Right renal pelvis (tissue), 4 donors: ENCODE results near the gene GP1BA. TPM values are rescaled to one million over a fixed set of nuclear protein-coding genes. Genes with fewer than 3 reads are reported as not detected.

Source experiments
- DNase-seq, 4 donors: peaks; one replicate each; pipeline ENCODE4 v3.0.0-alpha.2; 2013; ENCODE audit warnings: low read depth in 4 of 4, low spot score in 3 of 4, missing footprints in 1 of 4
- polyA plus RNA-seq, 4 donors: library from polyadenylated mRNA; unstranded; fragments of 120-200 nt; gene quantifications; one replicate each; pipeline ENCODE4 v1.2.1, GENCODE V29; 2013; ENCODE audit not compliant: insufficient read length in 4 of 4

Gene GP1BA
- polyA plus RNA-seq, 4 donors, result 1.4 to 3.5 (median 1.8) TPM

- peak in 2 of 4 donors; percentile 78 to 79 for DNase-seq
These were observed 16.8 kb downstream of the GP1BA start for GRCh38 chr17:4948931-4949320.

GRCh38 chr17:4949321-4950074, 17.4 kb downstream of the GP1BA start:
- DNase-seq, result no peak

GRCh38 chr17:4950075-4950745, 18.1 kb downstream of the GP1BA start:
- DNase-seq, result no peak

- no peak for DNase-seq
These were observed 18.7 kb downstream of the GP1BA start, which contains the start of gene ENO3 for GRCh38 chr17:4950746-4951204. Gene ENO3 (plus strand): TSS chr17:4951119. CDS start chr17:4951830, 711 bp downstream.

- DNase-seq, result no peak
These were observed 19.4 kb downstream of the GP1BA start for GRCh38 chr17:4951486-4951885.

- no peak for DNase-seq
These were observed 21.4 kb downstream of the GP1BA start for GRCh38 chr17:4953451-4953961.

- DNase-seq, result no peak
These were observed 23.0 kb downstream of the GP1BA start for GRCh38 chr17:4955091-4955490.

- DNase-seq, result no peak
These were observed 24.5 kb downstream of the GP1BA start for GRCh38 chr17:4956493-4957061.

- DNase-seq, result no peak
These were observed 26.0 kb downstream of the GP1BA start for GRCh38 chr17:4958102-4958501.

- no peak for DNase-seq
These were observed 27.3 kb downstream of the GP1BA start for GRCh38 chr17:4959261-4959965.

- DNase-seq, result no peak
These were observed 28.3 kb downstream of the GP1BA start for GRCh38 chr17:4960279-4960922.

GRCh38 chr17:4965311-4965986, 33.4 kb downstream of the GP1BA start:
- DNase-seq, result no peak

GRCh38 chr17:4966844-4967538, 34.9 kb downstream of the GP1BA start:
- peak; percentile 97 to 99 (median 98) for DNase-seq

GRCh38 chr17:4967539-4968485, 35.7 kb downstream of the GP1BA start, which contains the start of gene SPAG7:
Gene SPAG7 (minus strand): TSS chr17:4967817. CDS start chr17:4967804, 13 bp downstream.
- DNase-seq, result peak; percentile 95 to 99 (median 96)

- DNase-seq, result no peak
These were observed 36.5 kb downstream of the GP1BA start for GRCh38 chr17:4968486-4969046.

- DNase-seq, result no peak
These were observed 37.0 kb downstream of the GP1BA start for GRCh38 chr17:4969047-4969550.

- DNase-seq, result no peak
These were observed 37.6 kb downstream of the GP1BA start for GRCh38 chr17:4969551-4970173.
